Erythroblast (primary cell): ENCODE data around the gene MAN1C1.

Experiments used
- DNase-seq, 2 experiments: peaks; one replicate each; lab custom pipeline; 2025; lab: John Stamatoyannopoulos, UW
- GATA1 ChIP-seq: IDR thresholded peaks from 2 replicates; pipeline ENCODE4 v1.6.1; 2011; ENCODE audit warnings: low read depth, mild to moderate bottlenecking, control low read depth, low read length, moderate library complexity
- POLR2A ChIP-seq: IDR thresholded peaks from 2 replicates; pipeline ENCODE4 v1.6.1; 2011; ENCODE audit warnings: mild to moderate bottlenecking, low read length

Gene MAN1C1

GRCh38 chr1:25799352-25799934 lies 182.9 kb downstream of the MAN1C1 start:
- DNase-seq = no peak
- TF ChIP-seq POLR2A (no peak), GATA1 (no peak)

GRCh38 chr1:25799935-25800702 lies 183.5 kb downstream of the MAN1C1 start, which contains the start of gene SELENON:
SELENON (plus strand) TSS chr1:25800193; CDS start chr1:25800231, 38 bp downstream.
- TF ChIP-seq GATA1 = no peak
- TF ChIP-seq POLR2A = no peak
- DNase-seq = peak in 1 of 2 experiments; percentile 51

- TF ChIP-seq POLR2A (no peak), GATA1 (no peak)
- no peak for DNase-seq
Measured at GRCh38 chr1:25800703-25801377, 184.2 kb downstream of the MAN1C1 start.

- no peak for DNase-seq
- no peak for TF ChIP-seq GATA1
- TF ChIP-seq POLR2A = no peak
Measured at GRCh38 chr1:25802915-25803314, 186.3 kb downstream of the MAN1C1 start.

- TF ChIP-seq GATA1 (no peak), POLR2A (no peak)
- DNase-seq = no peak
Measured at GRCh38 chr1:25803368-25803767, 186.8 kb downstream of the MAN1C1 start.

GRCh38 chr1:25804244-25804963 lies 187.8 kb downstream of the MAN1C1 start:
- TF ChIP-seq GATA1 = no peak
- no peak for TF ChIP-seq POLR2A
- DNase-seq = no peak

- DNase-seq = no peak
- TF ChIP-seq POLR2A (no peak), GATA1 (no peak)
Measured at GRCh38 chr1:25804964-25805862, 188.6 kb downstream of the MAN1C1 start.

- no peak for TF ChIP-seq GATA1
- TF ChIP-seq POLR2A = no peak
- no peak for DNase-seq
Measured at GRCh38 chr1:25805863-25806225, 189.3 kb downstream of the MAN1C1 start.

GRCh38 chr1:25806418-25806817 lies 189.8 kb downstream of the MAN1C1 start:
- no peak for DNase-seq
- TF ChIP-seq GATA1 (no peak), POLR2A (no peak)

- DNase-seq = no peak
- TF ChIP-seq POLR2A (no peak), GATA1 (no peak)
Measured at GRCh38 chr1:25807480-25808390, 191.1 kb downstream of the MAN1C1 start.

GRCh38 chr1:25808481-25809244 lies 192.1 kb downstream of the MAN1C1 start:
- DNase-seq = no peak
- TF ChIP-seq POLR2A (no peak), GATA1 (no peak)
